ENCODE results near the gene ECM1. TPM values are rescaled to one million over a fixed set of nuclear protein-coding genes. Genes with fewer than 3 reads are reported as not detected.

The ECM1 gene
- polyA plus RNA-seq, 1 donor (not counting 4 experiments of a cell fraction or from before 2014, with no cell fraction given), result 23.6 TPM

DNA sequence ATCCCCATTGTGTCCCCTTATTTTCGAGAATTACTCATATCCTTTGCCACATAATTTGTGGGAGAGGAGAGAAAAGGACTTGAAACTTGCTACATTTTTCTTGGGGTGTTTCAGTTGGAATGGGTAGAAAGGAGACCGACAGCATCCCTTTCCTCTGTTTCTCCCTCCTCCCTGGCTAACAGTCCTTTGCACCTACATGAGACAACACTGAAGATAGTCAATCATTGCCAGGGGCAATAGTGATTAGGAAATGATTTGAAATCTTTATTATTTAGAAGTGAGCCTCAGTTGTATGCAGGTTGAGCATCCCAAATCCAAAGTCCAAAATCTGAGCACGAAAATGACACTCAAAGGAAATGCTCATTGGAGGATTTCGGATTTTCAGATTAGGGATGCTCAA, 28.5 kb upstream of the ECM1 start:
- H3K9ac ChIP-seq (ENCODE audit: control insufficient read depth, extremely low read depth, insufficient read depth, low read length), result no peak overlapping the region
- dilution Hi-C loops (cut with MboI; ENCODE audit: extremely low pct_ligation_motif_present, low sequenced_read_pairs), result no loop called here
- no peak overlapping the region for H3K27ac ChIP-seq (ENCODE audit: control insufficient read depth, insufficient read depth, low read length)
- no peaks in the 10 kb centered on the region for H3K27me3 ChIP-seq (ENCODE audit: control insufficient read depth, extremely low read depth, insufficient read depth, low read length)
- no peaks in the 10 kb centered on the region for H3K9me1 ChIP-seq (ENCODE audit: control insufficient read depth, extremely low read depth, insufficient read depth, low read length)
- no peaks in the 10 kb centered on the region for H3K9me3 ChIP-seq (ENCODE audit: control insufficient read depth, low read depth, low read length)
- no peak for TF ChIP-seq EZH2 (IDR thresholded peaks at IDR 0.05; ENCODE audit: low read length)
- TF ChIP-seq, protein P1, sequence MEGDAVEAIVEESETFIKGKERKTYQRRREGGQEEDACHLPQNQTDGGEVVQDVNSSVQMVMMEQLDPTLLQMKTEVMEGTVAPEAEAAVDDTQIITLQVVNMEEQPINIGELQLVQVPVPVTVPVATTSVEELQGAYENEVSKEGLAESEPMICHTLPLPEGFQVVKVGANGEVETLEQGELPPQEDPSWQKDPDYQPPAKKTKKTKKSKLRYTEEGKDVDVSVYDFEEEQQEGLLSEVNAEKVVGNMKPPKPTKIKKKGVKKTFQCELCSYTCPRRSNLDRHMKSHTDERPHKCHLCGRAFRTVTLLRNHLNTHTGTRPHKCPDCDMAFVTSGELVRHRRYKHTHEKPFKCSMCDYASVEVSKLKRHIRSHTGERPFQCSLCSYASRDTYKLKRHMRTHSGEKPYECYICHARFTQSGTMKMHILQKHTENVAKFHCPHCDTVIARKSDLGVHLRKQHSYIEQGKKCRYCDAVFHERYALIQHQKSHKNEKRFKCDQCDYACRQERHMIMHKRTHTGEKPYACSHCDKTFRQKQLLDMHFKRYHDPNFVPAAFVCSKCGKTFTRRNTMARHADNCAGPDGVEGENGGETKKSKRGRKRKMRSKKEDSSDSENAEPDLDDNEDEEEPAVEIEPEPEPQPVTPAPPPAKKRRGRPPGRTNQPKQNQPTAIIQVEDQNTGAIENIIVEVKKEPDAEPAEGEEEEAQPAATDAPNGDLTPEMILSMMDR (optimal IDR thresholded peaks at IDR 0.05 in 1 of 3, IDR thresholded peaks at IDR 0.05 in 1 of 3, conservative IDR thresholded peaks at IDR 0.05 in 1 of 3; ENCODE audit: extremely low read depth in 1 of 3, insufficient read depth in 2 of 3, low read length in 3 of 3), result no peak
- H3K4me3 ChIP-seq (ENCODE audit: control insufficient read depth in 2 of 3, extremely low read depth in 1 of 3, insufficient read depth in 2 of 3, low read depth in 1 of 3, low read length in 3 of 3), result no peak overlapping the region
- no peak overlapping the region for H2AFZ ChIP-seq (ENCODE audit: control insufficient read depth, low read length)
- FAIRE-seq, result no peak
- no peak for DNase-seq (ENCODE audit: low read depth, low spot score)
- H4K20me1 ChIP-seq (ENCODE audit: control insufficient read depth, extremely low read depth, insufficient read depth, low read length), result no peaks in the 10 kb centered on the region
- no peaks in the 10 kb centered on the region for H3K79me2 ChIP-seq (ENCODE audit: control insufficient read depth, insufficient read depth, low read length)
- H3K4me1 ChIP-seq (ENCODE audit: control insufficient read depth, extremely low read depth, insufficient read depth, low read length), result peaks cover 30% of the 10 kb centered on the region
- no peak overlapping the region for H3K4me2 ChIP-seq (ENCODE audit: control insufficient read depth, extremely low read depth, insufficient read depth, low read depth, low read length)
- H3K36me3 ChIP-seq (ENCODE audit: control insufficient read depth in 2 of 2, extremely low read depth in 1 of 2, insufficient read depth in 2 of 2, low read length in 2 of 2), result no peaks in the 10 kb centered on the region

DNA sequence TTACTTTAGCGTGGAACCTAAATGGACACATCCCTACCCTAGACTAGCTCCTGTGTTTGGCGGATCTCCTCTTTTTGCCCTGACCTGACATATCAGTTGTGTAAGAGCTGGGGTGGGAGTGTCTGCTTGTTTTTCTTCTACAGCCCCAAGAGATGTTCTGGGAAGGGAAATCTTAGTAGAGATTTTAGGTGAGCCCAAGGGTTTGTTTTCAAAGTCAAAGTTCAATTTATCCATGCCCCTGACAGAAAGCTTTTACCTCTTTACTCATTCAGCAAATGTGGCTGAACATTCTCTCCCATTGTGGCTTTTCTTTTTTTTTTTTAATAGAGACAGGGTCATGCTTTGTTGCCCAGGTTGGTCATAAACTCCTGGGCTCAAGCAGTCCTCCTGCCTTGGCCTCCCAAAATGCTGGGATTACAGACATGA, 28.0 kb upstream of the ECM1 start:
- Histone ChIP-seq H3K27me3 (ENCODE audit: control insufficient read depth, extremely low read depth, insufficient read depth, low read length) (no peaks in the 10 kb centered on the region), H3K79me2 (ENCODE audit: control insufficient read depth, insufficient read depth, low read length) (no peaks in the 10 kb centered on the region), H3K36me3 (ENCODE audit: control insufficient read depth in 2 of 2, extremely low read depth in 1 of 2, insufficient read depth in 2 of 2, low read length in 2 of 2) (no peaks in the 10 kb centered on the region), H3K4me2 (ENCODE audit: control insufficient read depth, extremely low read depth, insufficient read depth, low read depth, low read length) (no peak overlapping the region), H3K9ac (ENCODE audit: control insufficient read depth, extremely low read depth, insufficient read depth, low read length) (no peak overlapping the region), H2AFZ (ENCODE audit: control insufficient read depth, low read length) (no peak overlapping the region), H3K9me1 (ENCODE audit: control insufficient read depth, extremely low read depth, insufficient read depth, low read length) (no peaks in the 10 kb centered on the region), H3K27ac (ENCODE audit: control insufficient read depth, insufficient read depth, low read length) (no peak overlapping the region), H4K20me1 (ENCODE audit: control insufficient read depth, extremely low read depth, insufficient read depth, low read length) (no peaks in the 10 kb centered on the region), H3K9me3 (ENCODE audit: control insufficient read depth, low read depth, low read length) (no peaks in the 10 kb centered on the region), H3K4me3 (ENCODE audit: control insufficient read depth in 2 of 3, extremely low read depth in 1 of 3, insufficient read depth in 2 of 3, low read depth in 1 of 3, low read length in 3 of 3) (no peak overlapping the region), H3K4me1 (ENCODE audit: control insufficient read depth, extremely low read depth, insufficient read depth, low read length) (peaks cover 35% of the 10 kb centered on the region)
- no peak for FAIRE-seq
- no peak for DNase-seq (ENCODE audit: low read depth, low spot score)
- dilution Hi-C loops (cut with MboI; ENCODE audit: extremely low pct_ligation_motif_present, low sequenced_read_pairs), result no loop called here
- TF ChIP-seq, protein P1 (optimal IDR thresholded peaks at IDR 0.05 in 1 of 3, IDR thresholded peaks at IDR 0.05 in 1 of 3, conservative IDR thresholded peaks at IDR 0.05 in 1 of 3; ENCODE audit: extremely low read depth in 1 of 3, insufficient read depth in 2 of 3, low read length in 3 of 3), result no peak
- no peak for TF ChIP-seq EZH2 (IDR thresholded peaks at IDR 0.05; ENCODE audit: low read length)

Data from keratinocyte (primary cell).